NCI-H1436 (cell line): ENCODE results near the gene ULBP3.

Experiments used
- DNase-seq: peaks from one replicate; lab custom pipeline; 2025; lab: John Stamatoyannopoulos, UW

ULBP3 gene

GRCh38 chr6:150068720-150069648 is at the start of gene ULBP3:
ULBP3 (minus strand) TSS chr6:150069121; CDS start chr6:150069066, 55 bp downstream.
- DNase-seq = no peak

- no peak for DNase-seq
Observed at GRCh38 chr6:150118627-150119026, 49.7 kb upstream of the ULBP3 start.

DNA sequence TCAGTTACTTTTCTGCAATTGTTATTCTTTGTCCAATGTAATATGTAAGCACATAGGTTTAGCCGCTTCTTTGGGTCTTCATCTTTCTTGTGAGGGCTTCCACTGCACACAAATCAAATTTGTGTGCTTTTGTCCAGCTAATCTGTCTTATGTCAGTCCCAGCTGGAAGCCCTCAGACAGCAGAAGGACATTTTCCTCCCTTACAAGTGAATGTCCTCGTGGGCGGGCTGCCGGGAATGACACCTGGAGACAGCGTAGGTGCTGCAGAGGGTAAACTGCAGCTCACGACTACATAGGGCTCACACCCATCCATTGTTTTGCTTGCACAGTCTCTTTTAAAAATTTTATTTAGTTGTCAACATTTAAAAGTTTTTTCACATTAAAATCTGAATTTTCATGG is 49.3 kb upstream of the ULBP3 start:
- DNase-seq = no peak

DNA sequence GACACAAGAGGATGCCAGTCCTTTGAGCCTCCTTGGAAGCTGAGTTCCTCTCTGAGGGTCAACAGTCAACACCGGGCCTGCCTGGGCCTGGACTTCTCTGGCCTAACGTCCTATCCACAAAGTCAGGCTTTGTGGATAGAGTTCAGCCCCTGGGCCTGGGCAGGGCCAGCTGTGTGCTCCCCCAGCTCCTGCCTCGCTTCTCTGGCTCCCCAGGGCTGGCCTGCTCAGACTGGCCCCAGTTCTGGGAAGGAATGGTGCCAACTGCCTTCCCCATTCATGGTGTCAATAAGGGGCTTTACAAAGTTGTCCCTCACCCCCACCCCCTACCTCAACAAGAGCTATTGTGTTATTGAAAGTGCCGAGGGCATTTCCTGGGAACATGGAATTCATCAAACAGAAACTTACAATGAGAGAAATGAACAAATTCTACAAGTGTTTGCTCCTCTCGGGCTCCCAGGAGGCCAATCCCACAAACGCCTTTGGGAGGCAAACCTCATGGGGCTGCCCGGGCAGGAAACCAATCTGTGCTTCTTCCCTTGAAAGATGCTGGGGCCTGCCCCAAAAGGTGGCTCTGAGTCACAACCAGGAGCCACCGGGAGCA is 47.4 kb upstream of the ULBP3 start:
- DNase-seq = no peak

- no peak for DNase-seq
Observed at GRCh38 chr6:150115769-150116168, 46.8 kb upstream of the ULBP3 start.

DNA sequence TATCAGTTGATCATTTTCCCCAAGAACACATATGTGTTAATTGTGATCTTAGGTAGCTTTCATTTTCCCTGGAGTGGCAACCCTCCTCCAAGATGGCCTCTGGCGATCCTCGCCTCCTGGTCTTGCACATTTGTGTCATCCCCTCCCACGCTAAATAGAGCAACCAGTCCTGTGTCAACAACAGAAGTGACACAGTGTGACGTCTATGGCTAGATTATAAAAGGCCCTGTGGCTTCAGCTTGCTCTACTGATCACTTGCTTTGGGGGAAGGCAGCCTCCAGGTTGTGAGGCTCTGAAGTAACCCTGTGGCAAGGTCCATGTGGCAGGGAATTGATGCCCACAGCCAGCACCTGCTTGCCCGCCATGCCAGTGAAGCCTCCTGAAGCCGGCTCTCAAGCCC is 43.3 kb upstream of the ULBP3 start:
- DNase-seq = no peak

GRCh38 chr6:150102750-150103270 is 33.9 kb upstream of the ULBP3 start:
- DNase-seq = no peak

DNA sequence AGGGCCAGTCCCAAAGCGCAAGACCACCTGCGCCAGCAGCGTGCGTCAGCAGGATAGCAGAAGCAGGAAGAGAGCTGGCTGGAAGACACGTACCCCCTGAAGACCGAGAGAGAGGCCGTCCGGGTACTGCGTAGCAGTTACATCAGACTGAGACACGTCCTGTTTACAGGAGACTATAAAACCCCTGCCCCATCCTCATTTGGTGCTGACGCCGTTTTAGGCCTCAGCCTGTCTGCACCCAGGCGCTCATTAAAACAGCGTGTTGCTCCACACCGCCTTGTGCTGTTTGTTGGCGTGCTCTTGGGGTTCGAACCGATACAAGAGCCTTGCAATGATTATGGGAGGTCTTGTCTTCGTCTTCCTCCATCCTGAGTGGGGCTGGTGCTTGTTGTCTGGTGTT is 31.8 kb upstream of the ULBP3 start:
- DNase-seq = no peak

- DNase-seq = no peak
Observed at GRCh38 chr6:150099953-150100352, 31.0 kb upstream of the ULBP3 start.

GRCh38 chr6:150099546-150099945 is 30.6 kb upstream of the ULBP3 start:
- no peak for DNase-seq

DNA sequence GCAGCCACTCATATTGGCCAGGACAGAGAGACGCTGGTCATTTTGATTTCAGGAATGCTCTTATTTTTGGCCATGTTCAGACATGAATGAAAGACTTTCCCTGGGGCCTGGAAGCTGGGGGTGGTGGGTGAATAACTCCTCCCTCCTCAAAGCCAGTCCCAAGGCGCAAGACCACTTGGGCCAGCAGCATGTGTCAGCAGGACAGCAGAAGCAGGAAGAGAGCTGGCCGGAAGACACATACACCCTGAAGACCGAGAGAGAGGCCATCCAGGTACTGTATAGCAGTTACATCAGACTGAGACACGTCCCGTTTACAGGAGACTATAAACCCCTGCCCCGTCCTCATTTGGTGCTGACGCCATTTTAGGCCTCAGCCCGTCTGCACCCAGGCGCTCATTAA is 29.2 kb upstream of the ULBP3 start:
- no peak for DNase-seq

DNA sequence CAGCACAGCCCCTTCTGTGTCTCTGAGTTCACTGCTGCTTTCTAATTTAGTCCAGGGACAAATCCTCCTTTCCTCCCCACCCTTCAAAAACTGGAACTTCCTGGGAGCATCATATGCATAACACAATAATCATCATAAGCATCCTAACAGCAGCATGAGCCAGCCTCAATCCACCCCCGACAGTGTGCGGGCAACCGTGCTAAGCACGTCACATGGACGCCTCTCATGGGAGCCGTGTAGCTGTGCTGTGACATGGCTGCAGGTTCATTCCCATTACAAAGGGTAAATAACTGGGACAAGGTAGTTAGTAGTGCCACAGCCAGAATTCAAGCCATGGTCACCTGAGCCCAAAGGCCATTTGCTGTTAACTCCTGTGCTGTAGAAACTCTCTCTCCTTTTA is 24.5 kb upstream of the ULBP3 start:
- DNase-seq = no peak

- no peak for DNase-seq
Observed at GRCh38 chr6:150091476-150091875, 22.6 kb upstream of the ULBP3 start.

GRCh38 chr6:150090328-150090727 is 21.4 kb upstream of the ULBP3 start:
- DNase-seq = no peak

DNA sequence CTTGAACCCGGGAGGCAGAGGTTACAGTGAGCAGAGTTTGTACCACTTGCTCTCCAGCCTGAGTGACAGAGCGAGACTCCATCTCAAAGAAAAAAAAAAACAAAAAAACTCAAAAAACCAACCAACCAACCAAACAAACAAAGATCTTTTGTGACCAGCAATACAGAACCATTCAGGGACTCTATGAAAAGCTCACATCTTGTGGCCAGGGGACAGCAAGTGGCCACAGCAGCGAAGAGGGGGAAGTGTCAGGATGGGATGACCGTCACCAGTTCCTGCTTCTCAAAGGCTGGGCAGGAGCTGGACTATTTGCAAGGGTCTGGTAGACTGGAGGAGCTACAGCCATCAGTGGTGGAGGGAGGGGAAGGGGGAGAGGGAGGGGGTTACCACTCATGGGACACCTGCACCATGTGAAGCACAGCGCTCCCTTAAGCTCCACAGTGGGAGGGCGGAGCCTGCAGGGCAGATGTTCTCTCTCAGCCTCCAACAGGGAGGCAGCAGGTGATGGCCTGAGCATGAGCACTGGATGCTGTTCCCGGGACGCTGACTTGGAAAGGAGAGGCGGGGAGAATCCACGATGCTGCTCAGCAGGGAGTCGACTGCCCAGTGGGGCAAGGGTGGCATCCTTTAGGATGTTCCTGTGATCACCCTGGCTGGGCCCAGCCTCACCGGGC is 19.7 kb upstream of the ULBP3 start:
- DNase-seq = no peak

DNA sequence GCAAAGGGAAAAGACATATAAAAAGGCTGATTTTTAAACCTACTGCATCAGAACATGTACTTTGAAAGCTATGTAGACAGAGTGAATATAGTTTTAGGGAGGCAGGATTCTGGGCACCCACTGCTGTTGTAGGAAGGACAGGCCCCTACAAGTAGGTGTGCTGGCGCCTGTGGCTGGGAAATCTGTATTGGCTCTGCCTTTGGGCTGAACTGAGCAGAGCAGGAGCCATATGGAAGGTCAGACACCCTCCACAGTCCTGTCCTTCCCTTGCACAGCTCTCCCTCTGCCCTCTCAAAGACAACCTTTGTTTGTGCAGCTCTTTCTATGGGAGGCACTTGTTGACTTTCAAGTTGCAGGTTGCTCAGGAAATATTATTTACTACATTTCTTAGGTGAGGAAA is 18.4 kb upstream of the ULBP3 start:
- no peak for DNase-seq

- DNase-seq = no peak
Observed at GRCh38 chr6:150086026-150086425, 17.1 kb upstream of the ULBP3 start.

DNA sequence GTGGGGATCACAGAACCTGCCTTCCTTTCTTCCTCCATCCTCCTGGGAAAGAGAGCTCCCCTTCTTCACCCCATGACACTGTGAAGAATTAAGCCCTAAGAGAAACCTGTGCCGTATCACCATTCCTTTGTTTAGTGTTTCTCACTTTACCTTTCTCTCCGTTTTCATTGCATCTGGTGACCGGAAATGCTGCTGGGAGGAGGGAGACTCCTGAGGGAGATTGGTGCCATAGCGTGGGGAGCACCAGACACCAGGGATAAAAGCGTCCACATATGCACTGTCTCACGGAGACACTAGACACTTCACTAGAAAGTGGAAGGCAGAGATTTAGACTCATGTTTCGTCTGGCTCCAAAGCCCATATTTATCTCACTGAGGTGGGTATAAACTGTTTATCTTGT is 15.5 kb upstream of the ULBP3 start:
- no peak for DNase-seq

- DNase-seq = no peak
Observed at GRCh38 chr6:150083839-150084238, 14.9 kb upstream of the ULBP3 start.

GRCh38 chr6:150081702-150082101 is 12.8 kb upstream of the ULBP3 start:
- no peak for DNase-seq

- DNase-seq = no peak
Observed at GRCh38 chr6:150079604-150080003, 10.7 kb upstream of the ULBP3 start.

- DNase-seq = no peak
Observed at GRCh38 chr6:150078788-150079187, 9.9 kb upstream of the ULBP3 start.
